Heart right ventricle (tissue), 16 donors: ENCODE data around the gene PYGM. TPM values are rescaled to one million over a fixed set of nuclear protein-coding genes. Genes with fewer than 3 reads are reported as not detected.

Source experiments
- ATAC-seq, 8 donors: fragments of 200-7000 bp; cut with Tn5 transposase; one replicate each; pipeline ENCODE4 v1.9.1; 2020; ENCODE audit warnings: mild to moderate bottlenecking in 8 of 8, moderate library complexity in 8 of 8, moderate number of reproducible peaks in 1 of 8
- DNase-seq, 2 donors: peaks; one replicate each; pipeline ENCODE4 v3.0.0-alpha.2; 2020
- H3K27ac ChIP-seq, 10 donors: fragments of 200-600 bp; sonication (generic) in 2 of 10; one replicate each; pipeline versions ENCODE4 v1.5.0 to v1.8.0; 2020 to 2022; ENCODE audit warnings: mild to moderate bottlenecking in 3 of 10
- H3K27me3 ChIP-seq, 7 donors: fragments of 200-600 bp; one replicate each; pipeline ENCODE4 v1.8.0; 2021 to 2022; ENCODE audit warnings: mild to moderate bottlenecking in 2 of 7
- H3K36me3 ChIP-seq, 9 donors: fragments of 200-600 bp; sonication (generic) in 1 of 9; one replicate each; pipeline versions ENCODE4 v1.5.0 to v1.8.0; 2020 to 2022; ENCODE audit warnings: mild to moderate bottlenecking in 2 of 9
- H3K4me1 ChIP-seq, 9 donors: fragments of 200-600 bp; sonication (generic) in 1 of 9; one replicate each; pipeline versions ENCODE4 v1.5.0 to v1.8.0; 2020 to 2022; ENCODE audit warnings: mild to moderate bottlenecking in 4 of 9
- H3K4me3 ChIP-seq, 10 donors: fragments of 200-600 bp; sonication (generic) in 2 of 10; one replicate each; pipeline versions ENCODE4 v1.5.0 to v1.8.0; 2020 to 2022; ENCODE audit warnings: mild to moderate bottlenecking in 7 of 10, moderate library complexity in 2 of 10
- H3K9me3 ChIP-seq, 11 donors: fragments of 200-600 bp in 10 of 11; sonication (generic) in 2 of 11; one replicate each; pipeline versions ENCODE4 v1.5.0 to v1.8.0; 2013 to 2022; ENCODE audit warnings: mild to moderate bottlenecking in 2 of 11, control low read depth in 1 of 11, moderate library complexity in 1 of 11
- CTCF ChIP-seq, 9 donors: fragments of 200-600 bp; sonication (generic) in 2 of 9; IDR thresholded peaks; one replicate each; pipeline versions ENCODE4 v1.5.0 to v1.8.0; 2021 to 2022; ENCODE audit warnings: antibody characterized with exemption in 9 of 9, mild to moderate bottlenecking in 5 of 9, moderate library complexity in 1 of 9
- WGBS, 2 donors: extraction: QIAGEN DNeasy Blood & Tissue Kit; methylation state at CpG; one replicate each; pipeline ENCODE4 v1.1.7; 2013; ENCODE audit warnings: inconsistent platforms in 1 of 2; 5-methylcytosine and 5-hydroxymethylcytosine counted together
- intact Hi-C, 10 donors: fragments of 100-400 bp; cut with DNase I; formaldehyde crosslinking; loops; one replicate each; pipeline versions ENCODE4 v1.11.1 to v1.14.2; 2022
- polyA plus RNA-seq, 2 donors: library from polyadenylated mRNA; stranded (reverse); fragments of 200-250 nt; gene quantifications; one replicate each; pipeline ENCODE4 v1.2.3, GENCODE V29; 2013
- total RNA-seq, 10 donors: library from RNA; stranded (reverse); fragmentation: NEBNext Ultra II Directional in 3 of 10; extraction: Animal tissue kit (Norgen Biotek cat#: 25700) in 3 of 10; gene quantifications; one replicate each; pipeline versions ENCODE4 v1.2.1 to v1.2.4, GENCODE V29; 2021 to 2023
- donor health status: Arrhythmogenic right ventricular cardiomyopathy.
- donor health status: ischemic (EF 13 %, LVEDD 7.1; RV severe dilation, severe dysfunction).
- donor health status: healthy with polysubstance abuse.
- donor health status: DM: no; HTN: yes; CAD: no.
- donor health status: DM: no; HTN: no; CAD: no.
- donor health status: ischemic (EF 25% LVEDD 6.9; RV normal size, moderate dysfunction).
- donor health status: ischemic (EF 25% LVEDD 5.7; RV mildly dilated, moderate dysfunction).
- donor health status: healthy.
- donor health status: DM: yes; HTN: yes; CAD: no.
- donor health status: Ischemic cardiomyopathy.
- donor health status: ischemic (EF 35%, LVEDD 5.7; RV mildly dilated, moderate dysfunction).
- donor health status: nonischemic (EF 11% LVEDD 7.7; RV severe dilation, severe dysfunction).
- donor health status: DM: yes; HTN: yes; CAD: no.
- donor health status: PGD.
- donor health status: ischemic (EF 29% LVEDD 5.4; RV normal size, mild dysfunction).
- donor health status: nonischemic (EF 23%, LVEDD 6.1; RV moderate dilation, normal function).

The PYGM gene
- total and polyA plus RNA-seq, 12 donors, result 11.3 to 249 (median 115) TPM

DNA sequence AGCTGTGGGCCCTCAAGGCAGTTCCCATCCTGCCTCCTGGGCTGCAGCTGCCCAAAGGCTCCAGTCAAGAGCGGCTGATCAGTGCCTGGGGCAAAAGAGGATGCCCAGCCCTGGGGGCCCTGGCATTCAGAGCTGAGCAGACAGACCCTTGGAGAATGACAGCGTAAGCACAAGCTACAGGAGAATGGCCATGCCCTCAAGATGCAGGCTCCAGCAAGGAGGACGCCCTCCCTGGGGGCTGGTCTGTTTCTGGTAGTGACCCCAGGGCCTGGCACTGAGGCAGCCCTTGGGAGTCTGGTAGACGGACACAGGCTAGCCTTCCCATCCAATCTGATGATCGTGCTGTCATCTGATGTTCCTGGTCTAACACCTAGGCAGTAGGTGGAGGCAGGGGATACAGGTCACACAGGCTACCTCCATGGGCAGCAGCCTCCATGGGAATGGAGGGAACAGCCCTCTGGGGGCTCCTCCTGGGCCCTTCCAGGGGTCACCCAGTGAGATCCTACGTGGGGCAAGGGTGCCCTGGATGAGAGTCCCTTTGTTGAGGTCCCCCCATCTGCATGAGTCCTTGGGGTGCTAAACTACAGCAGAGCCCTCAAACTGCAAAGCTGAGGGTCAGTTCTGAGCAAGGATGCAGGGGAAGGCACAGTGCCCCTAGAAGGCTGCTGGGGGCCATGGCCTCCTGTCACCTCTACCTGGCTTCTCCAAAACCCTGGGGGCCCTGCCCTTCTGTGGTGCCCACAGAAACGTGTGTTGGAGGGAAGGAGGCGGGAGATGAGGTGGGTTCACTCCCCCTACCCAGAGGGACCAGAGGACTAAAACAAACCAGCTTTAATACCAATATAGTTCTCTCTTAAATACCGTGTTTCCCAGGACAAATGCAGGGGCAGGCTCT lies 28.8 kb upstream of the PYGM start:
- peaks cover 0 to 16% (median 0%) of the 10 kb centered on the region in 9 donors for H3K4me1 ChIP-seq
- intact Hi-C loops, result loop anchor here in 4 of 10 donors (5.0 to 10.0 kb wide), 3 partner anchors 59 to 326 kb away; partner anchors contain the start of genes TM7SF2 (in 1 of the 4) and ZNHIT2 (in 1 of the 4)
- 86 to 89% methylated on average over 9 of the region's 9 CpGs for WGBS, 2 donors
- ATAC-seq (peak in 1 of 8 donors; percentile 8), DNase-seq (no peak)
- no peak for TF ChIP-seq CTCF (IDR thresholded peaks at IDR 0.05)
- no peaks in the 10 kb centered on the region for H3K27me3 ChIP-seq
- H3K27ac ChIP-seq, result no peak overlapping the region
- H3K4me3 ChIP-seq, result no peak overlapping the region
- no peaks in the 10 kb centered on the region for H3K9me3 ChIP-seq
- peaks cover 0 to 45% (median 7%) of the 10 kb centered on the region in 9 donors for H3K36me3 ChIP-seq

- TF ChIP-seq CTCF (IDR thresholded peaks at IDR 0.05), result peak; percentile 41 to 83 (median 67)
- peaks cover 0 to 7% (median 0%) of the 10 kb centered on the region in 9 donors for H3K4me1 ChIP-seq
- H3K36me3 ChIP-seq, result peaks cover 0 to 49% (median 7%) of the 10 kb centered on the region in 9 donors
- intact Hi-C loops, result loop anchor here in 4 of 10 donors (5.0 to 10.0 kb wide), 3 partner anchors 60 to 327 kb away; partner anchors contain the start of genes TM7SF2 (in 1 of the 4) and ZNHIT2 (in 1 of the 4)
- H3K27me3 ChIP-seq, result no peaks in the 10 kb centered on the region
- peak overlapping the region in 1 of 10 donors; percentile 11 for H3K27ac ChIP-seq
- WGBS, 2 donors, result 53% methylated on average over 15 of the region's 15 CpGs
- no peaks in the 10 kb centered on the region for H3K9me3 ChIP-seq
- peak in 6 of 8 donors; percentile 54 to 67 (median 61) for ATAC-seq
- H3K4me3 ChIP-seq, result no peak overlapping the region
- peak; percentile 34 to 62 for DNase-seq
Measured at GRCh38 chr11:64787526-64788320, 27.9 kb upstream of the PYGM start.

- no peak for TF ChIP-seq CTCF (IDR thresholded peaks at IDR 0.05)
- no peak overlapping the region for H3K27ac ChIP-seq
- no peak for DNase-seq
- no peaks in the 10 kb centered on the region for H3K27me3 ChIP-seq
- peaks cover 0 to 5% (median 0%) of the 10 kb centered on the region in 9 donors for H3K4me1 ChIP-seq
- 92% methylated on average over 10 of the region's 10 CpGs for WGBS, 2 donors
- intact Hi-C loops, result loop anchor here in 4 of 10 donors (5.0 to 10.0 kb wide), 3 partner anchors 61 to 328 kb away; partner anchors contain the start of genes TM7SF2 (in 1 of the 4) and ZNHIT2 (in 1 of the 4)
- peaks cover 0 to 44% (median 7%) of the 10 kb centered on the region in 9 donors for H3K36me3 ChIP-seq
- no peak overlapping the region for H3K4me3 ChIP-seq
- ATAC-seq, result no peak
- no peaks in the 10 kb centered on the region for H3K9me3 ChIP-seq
Measured at GRCh38 chr11:64786308-64786707, 26.5 kb upstream of the PYGM start.
